Measurements from ENCODE around the gene EYA2. TPM values are rescaled to one million over a fixed set of nuclear protein-coding genes. Genes with fewer than 3 reads are reported as not detected.

EYA2 gene
- total and polyA plus RNA-seq, 2 donors from 2014 or later, result 2.6 to 7.9 TPM

- no peaks in the 10 kb centered on the region for H3K4me1 ChIP-seq (ENCODE audit: control insufficient read depth in 2 of 3, insufficient read depth in 2 of 3, low read depth in 1 of 3, low read length in 3 of 3)
- no peak overlapping the region for H3K27ac ChIP-seq (ENCODE audit: low read depth in 2 of 2, low read length in 2 of 2)
- intact Hi-C loops (cut with DNase I), result no loop called here
- DNase-seq, result no peak
- no peak overlapping the region for H3K9ac ChIP-seq (ENCODE audit: low read length in 3 of 3)
- H3K36me3 ChIP-seq (ENCODE audit: control insufficient read depth in 2 of 3, insufficient read depth in 3 of 3, low read length in 3 of 3), result no peaks in the 10 kb centered on the region
- no peak for FAIRE-seq
- H3K9me3 ChIP-seq (ENCODE audit: control insufficient read depth in 2 of 3, insufficient read depth in 1 of 3, low read length in 3 of 3), result peaks cover 0 to under 1% (median 0%) of the 10 kb centered on the region in 3 donors
- TF ChIP-seq CTCF (IDR thresholded peaks at IDR 0.05; ENCODE audit: borderline replicate concordance, extremely low read depth, insufficient read depth), result no peak
- no peaks in the 10 kb centered on the region for H3K27me3 ChIP-seq (ENCODE audit: control insufficient read depth, insufficient read depth, low read length)
- H3K4me3 ChIP-seq (ENCODE audit: low read length in 3 of 3), result no peak overlapping the region
Measured at GRCh38 chr20:47073766-47074475, 179.3 kb downstream of the EYA2 start.

DNA sequence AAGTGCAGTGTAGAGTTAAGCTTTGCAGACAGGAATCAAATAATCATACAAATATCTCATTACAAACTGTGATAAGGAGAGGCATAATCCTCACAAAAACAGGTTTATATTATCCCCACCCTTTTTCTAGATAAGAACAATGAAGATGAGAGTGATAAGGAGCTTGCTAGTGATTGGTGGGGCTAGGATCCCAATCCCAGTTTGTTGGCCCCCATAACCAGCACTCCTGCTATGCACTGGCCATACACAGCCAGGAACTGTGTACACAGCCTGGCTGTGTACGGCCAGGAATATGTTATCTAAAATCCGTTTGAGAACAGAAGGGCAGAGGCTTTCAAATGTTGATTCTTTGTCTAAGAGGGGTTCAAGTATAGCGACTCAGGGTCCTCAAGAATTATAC lies 180.6 kb downstream of the EYA2 start:
- DNase-seq (no peak), FAIRE-seq (no peak)
- intact Hi-C loops (cut with DNase I), result no loop called here
- H3K27me3 ChIP-seq (ENCODE audit: control insufficient read depth, insufficient read depth, low read length), result no peaks in the 10 kb centered on the region
- H3K36me3 ChIP-seq (ENCODE audit: control insufficient read depth in 2 of 3, insufficient read depth in 3 of 3, low read length in 3 of 3), result no peaks in the 10 kb centered on the region
- no peaks in the 10 kb centered on the region for H3K4me1 ChIP-seq (ENCODE audit: control insufficient read depth in 2 of 3, insufficient read depth in 2 of 3, low read depth in 1 of 3, low read length in 3 of 3)
- H3K4me3 ChIP-seq (ENCODE audit: low read length in 3 of 3), result no peak overlapping the region
- no peak for TF ChIP-seq CTCF (IDR thresholded peaks at IDR 0.05; ENCODE audit: borderline replicate concordance, extremely low read depth, insufficient read depth)
- no peak overlapping the region for H3K9ac ChIP-seq (ENCODE audit: low read length in 3 of 3)
- H3K9me3 ChIP-seq (ENCODE audit: control insufficient read depth in 2 of 3, insufficient read depth in 1 of 3, low read length in 3 of 3), result no peaks in the 10 kb centered on the region
- H3K27ac ChIP-seq (ENCODE audit: low read depth in 2 of 2, low read length in 2 of 2), result no peak overlapping the region

- H3K9ac ChIP-seq (ENCODE audit: low read length in 3 of 3), result no peak overlapping the region
- no peaks in the 10 kb centered on the region for H3K27me3 ChIP-seq (ENCODE audit: control insufficient read depth, insufficient read depth, low read length)
- H3K36me3 ChIP-seq (ENCODE audit: control insufficient read depth in 2 of 3, insufficient read depth in 3 of 3, low read length in 3 of 3), result no peaks in the 10 kb centered on the region
- intact Hi-C loops (cut with DNase I), result no loop called here
- no peaks in the 10 kb centered on the region for H3K4me1 ChIP-seq (ENCODE audit: control insufficient read depth in 2 of 3, insufficient read depth in 2 of 3, low read depth in 1 of 3, low read length in 3 of 3)
- no peak overlapping the region for H3K4me3 ChIP-seq (ENCODE audit: low read length in 3 of 3)
- no peak overlapping the region for H3K27ac ChIP-seq (ENCODE audit: low read depth in 2 of 2, low read length in 2 of 2)
- no peaks in the 10 kb centered on the region for H3K9me3 ChIP-seq (ENCODE audit: control insufficient read depth in 2 of 3, insufficient read depth in 1 of 3, low read length in 3 of 3)
- FAIRE-seq (no peak), DNase-seq (no peak)
- TF ChIP-seq CTCF (IDR thresholded peaks at IDR 0.05; ENCODE audit: borderline replicate concordance, extremely low read depth, insufficient read depth), result no peak
Measured at GRCh38 chr20:47079047-47079446, 184.4 kb downstream of the EYA2 start.

DNA sequence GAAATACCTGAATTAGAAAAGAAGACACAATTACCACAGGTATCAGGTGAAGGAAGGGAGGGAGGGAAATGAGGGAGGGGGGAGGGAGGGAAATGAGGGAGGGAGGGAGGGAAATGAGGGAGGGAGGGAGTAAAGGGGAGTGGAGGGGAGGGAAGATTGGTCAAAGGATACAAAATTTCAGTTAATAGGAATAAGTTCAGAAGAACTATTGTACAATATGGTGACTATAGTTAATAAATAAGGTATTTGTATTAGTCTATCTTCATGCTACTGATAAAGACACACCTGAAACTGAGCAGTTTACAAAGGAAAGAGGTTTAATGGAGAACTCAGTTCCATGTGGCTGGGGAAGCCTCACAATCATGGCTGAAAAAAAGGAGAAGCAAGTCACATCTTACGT lies 185.7 kb downstream of the EYA2 start:
- no peaks in the 10 kb centered on the region for H3K27me3 ChIP-seq (ENCODE audit: control insufficient read depth, insufficient read depth, low read length)
- no peak for DNase-seq
- H3K4me3 ChIP-seq (ENCODE audit: low read length in 3 of 3), result no peak overlapping the region
- intact Hi-C loops (cut with DNase I), result no loop called here
- no peak for FAIRE-seq
- H3K9me3 ChIP-seq (ENCODE audit: control insufficient read depth in 2 of 3, insufficient read depth in 1 of 3, low read length in 3 of 3), result no peaks in the 10 kb centered on the region
- H3K9ac ChIP-seq (ENCODE audit: low read length in 3 of 3), result no peak overlapping the region
- H3K4me1 ChIP-seq (ENCODE audit: control insufficient read depth in 2 of 3, insufficient read depth in 2 of 3, low read depth in 1 of 3, low read length in 3 of 3), result no peaks in the 10 kb centered on the region
- no peak overlapping the region for H3K27ac ChIP-seq (ENCODE audit: low read depth in 2 of 2, low read length in 2 of 2)
- no peaks in the 10 kb centered on the region for H3K36me3 ChIP-seq (ENCODE audit: control insufficient read depth in 2 of 3, insufficient read depth in 3 of 3, low read length in 3 of 3)
- no peak for TF ChIP-seq CTCF (IDR thresholded peaks at IDR 0.05; ENCODE audit: borderline replicate concordance, extremely low read depth, insufficient read depth)

All from kidney (tissue), 14 donors.